SK-N-SH (cell line): ENCODE measurements around the gene KCNK17.
A peak's percentile ranks its signal among the peaks of the same experiment; 100 is the strongest.

ENCODE experiments used
- EZH2phosphoT487 ChIP-seq: fragments of 200-600 bp; sonication (generic); IDR thresholded peaks from 2 replicates; pipeline ENCODE4 v1.6.1; 2017; ENCODE audit warnings: low read depth, mixed run types, mild to moderate bottlenecking, antibody characterized with exemption, moderate library complexity, borderline replicate concordance
- FOSL2 ChIP-seq: IDR thresholded peaks from 2 replicates; pipeline ENCODE4 v1.4.0; 2012; ENCODE audit warnings: low read depth, mild to moderate bottlenecking, moderate library complexity, borderline replicate concordance
- GATA2 ChIP-seq: sonication (generic); formaldehyde crosslinking; IDR thresholded peaks from 2 replicates; pipeline ENCODE4 v1.5.0; 2020; ENCODE audit warnings: mild to moderate bottlenecking, missing genetic modification reagents
- MEF2A ChIP-seq: IDR thresholded peaks from 2 replicates; pipeline ENCODE4 v1.4.0; 2012; ENCODE audit warnings: low read depth, borderline replicate concordance
- POLR2AphosphoS5 ChIP-seq: IDR thresholded peaks from 2 replicates; pipeline ENCODE4 v1.6.1; 2012; ENCODE audit warnings: low read depth, low read length
- RAD21 ChIP-seq: IDR thresholded peaks from 2 replicates; pipeline ENCODE4 v1.6.1; 2012; ENCODE audit warnings: mild to moderate bottlenecking, low read length
- TAF1 ChIP-seq: IDR thresholded peaks from 2 replicates; pipeline ENCODE4 v1.6.1; 2012; ENCODE audit warnings: low read depth, mild to moderate bottlenecking, low read length, moderate library complexity, borderline replicate concordance
- TF ChIP-seq, protein P1 (sequence below): fragments of 200-600 bp; sonication (generic); IDR thresholded peaks from 2 replicates; pipeline ENCODE4 v1.6.1; 2017; ENCODE audit warnings: antibody characterized with exemption, mild to moderate bottlenecking, moderate library complexity
- TF ChIP-seq, protein P2 (sequence below): IDR thresholded peaks from 2 replicates; pipeline ENCODE4 v1.4.0; 2012; ENCODE audit warnings: low read depth
- TF ChIP-seq, protein P3 (sequence below): IDR thresholded peaks from 2 replicates; pipeline ENCODE4 v1.4.0; 2012; ENCODE audit warnings: low read depth, borderline replicate concordance
- TF ChIP-seq, protein P4 (sequence below): IDR thresholded peaks from 2 replicates; pipeline ENCODE4 v1.6.1; 2012; ENCODE audit warnings: mild to moderate bottlenecking, low read depth, low read length, moderate library complexity
- TF ChIP-seq, protein P5 (sequence below): IDR thresholded peaks from 2 replicates; pipeline ENCODE4 v1.4.0; 2012; ENCODE audit warnings: low read depth, borderline replicate concordance

DNA sequence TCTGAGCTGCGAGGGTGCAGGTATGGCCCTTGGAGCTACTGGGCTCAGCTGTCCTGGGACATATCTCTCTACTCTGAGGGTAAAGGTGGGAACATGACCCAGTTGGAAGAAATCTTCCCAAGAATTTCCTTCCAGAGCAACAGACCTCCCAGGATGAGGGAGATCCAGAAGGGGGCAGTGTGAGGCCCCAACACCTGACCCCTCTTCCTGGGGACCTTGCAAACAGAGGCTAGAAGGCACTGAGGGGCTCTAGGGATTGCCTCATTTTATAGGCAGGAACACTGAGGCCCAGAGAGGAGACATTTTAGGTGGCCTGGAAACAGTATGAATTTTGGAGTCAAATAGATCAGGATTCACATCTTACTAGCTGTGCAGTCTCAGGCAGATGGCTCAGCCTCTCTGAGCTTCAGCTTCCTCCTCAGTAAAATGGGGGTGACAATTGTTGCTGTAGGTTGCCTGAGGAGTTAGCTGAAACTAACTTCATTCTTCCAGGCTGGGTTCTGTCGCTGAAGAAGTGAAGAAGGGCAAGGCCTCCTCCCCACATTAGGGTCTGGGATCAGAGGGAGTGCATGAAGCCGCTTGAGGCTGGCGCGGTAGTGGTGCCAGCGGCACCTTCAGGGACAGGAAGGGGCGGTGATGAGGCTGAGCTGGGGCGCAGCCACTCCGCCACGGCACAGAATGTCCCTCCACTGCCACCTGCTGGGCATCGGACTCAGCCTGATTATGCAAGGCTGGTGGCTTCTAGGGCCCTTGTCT lies 11.4 kb downstream of the KCNK17 start:
- TF ChIP-seq EZH2phosphoT487 (no peak), POLR2AphosphoS5 (no peak), RAD21 (peak; percentile 92), MEF2A (no peak), FOSL2 (no peak), GATA2 (CRISPR knock-in tag) (no peak), TAF1 (no peak)
- TF ChIP-seq, protein P1, sequence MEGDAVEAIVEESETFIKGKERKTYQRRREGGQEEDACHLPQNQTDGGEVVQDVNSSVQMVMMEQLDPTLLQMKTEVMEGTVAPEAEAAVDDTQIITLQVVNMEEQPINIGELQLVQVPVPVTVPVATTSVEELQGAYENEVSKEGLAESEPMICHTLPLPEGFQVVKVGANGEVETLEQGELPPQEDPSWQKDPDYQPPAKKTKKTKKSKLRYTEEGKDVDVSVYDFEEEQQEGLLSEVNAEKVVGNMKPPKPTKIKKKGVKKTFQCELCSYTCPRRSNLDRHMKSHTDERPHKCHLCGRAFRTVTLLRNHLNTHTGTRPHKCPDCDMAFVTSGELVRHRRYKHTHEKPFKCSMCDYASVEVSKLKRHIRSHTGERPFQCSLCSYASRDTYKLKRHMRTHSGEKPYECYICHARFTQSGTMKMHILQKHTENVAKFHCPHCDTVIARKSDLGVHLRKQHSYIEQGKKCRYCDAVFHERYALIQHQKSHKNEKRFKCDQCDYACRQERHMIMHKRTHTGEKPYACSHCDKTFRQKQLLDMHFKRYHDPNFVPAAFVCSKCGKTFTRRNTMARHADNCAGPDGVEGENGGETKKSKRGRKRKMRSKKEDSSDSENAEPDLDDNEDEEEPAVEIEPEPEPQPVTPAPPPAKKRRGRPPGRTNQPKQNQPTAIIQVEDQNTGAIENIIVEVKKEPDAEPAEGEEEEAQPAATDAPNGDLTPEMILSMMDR: peak; percentile 76
- TF ChIP-seq, protein P2, sequence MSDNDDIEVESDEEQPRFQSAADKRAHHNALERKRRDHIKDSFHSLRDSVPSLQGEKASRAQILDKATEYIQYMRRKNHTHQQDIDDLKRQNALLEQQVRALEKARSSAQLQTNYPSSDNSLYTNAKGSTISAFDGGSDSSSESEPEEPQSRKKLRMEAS: no peak
- TF ChIP-seq, protein P3, sequence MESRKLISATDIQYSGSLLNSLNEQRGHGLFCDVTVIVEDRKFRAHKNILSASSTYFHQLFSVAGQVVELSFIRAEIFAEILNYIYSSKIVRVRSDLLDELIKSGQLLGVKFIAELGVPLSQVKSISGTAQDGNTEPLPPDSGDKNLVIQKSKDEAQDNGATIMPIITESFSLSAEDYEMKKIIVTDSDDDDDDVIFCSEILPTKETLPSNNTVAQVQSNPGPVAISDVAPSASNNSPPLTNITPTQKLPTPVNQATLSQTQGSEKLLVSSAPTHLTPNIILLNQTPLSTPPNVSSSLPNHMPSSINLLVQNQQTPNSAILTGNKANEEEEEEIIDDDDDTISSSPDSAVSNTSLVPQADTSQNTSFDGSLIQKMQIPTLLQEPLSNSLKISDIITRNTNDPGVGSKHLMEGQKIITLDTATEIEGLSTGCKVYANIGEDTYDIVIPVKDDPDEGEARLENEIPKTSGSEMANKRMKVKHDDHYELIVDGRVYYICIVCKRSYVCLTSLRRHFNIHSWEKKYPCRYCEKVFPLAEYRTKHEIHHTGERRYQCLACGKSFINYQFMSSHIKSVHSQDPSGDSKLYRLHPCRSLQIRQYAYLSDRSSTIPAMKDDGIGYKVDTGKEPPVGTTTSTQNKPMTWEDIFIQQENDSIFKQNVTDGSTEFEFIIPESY: no peak
- TF ChIP-seq, protein P4, sequence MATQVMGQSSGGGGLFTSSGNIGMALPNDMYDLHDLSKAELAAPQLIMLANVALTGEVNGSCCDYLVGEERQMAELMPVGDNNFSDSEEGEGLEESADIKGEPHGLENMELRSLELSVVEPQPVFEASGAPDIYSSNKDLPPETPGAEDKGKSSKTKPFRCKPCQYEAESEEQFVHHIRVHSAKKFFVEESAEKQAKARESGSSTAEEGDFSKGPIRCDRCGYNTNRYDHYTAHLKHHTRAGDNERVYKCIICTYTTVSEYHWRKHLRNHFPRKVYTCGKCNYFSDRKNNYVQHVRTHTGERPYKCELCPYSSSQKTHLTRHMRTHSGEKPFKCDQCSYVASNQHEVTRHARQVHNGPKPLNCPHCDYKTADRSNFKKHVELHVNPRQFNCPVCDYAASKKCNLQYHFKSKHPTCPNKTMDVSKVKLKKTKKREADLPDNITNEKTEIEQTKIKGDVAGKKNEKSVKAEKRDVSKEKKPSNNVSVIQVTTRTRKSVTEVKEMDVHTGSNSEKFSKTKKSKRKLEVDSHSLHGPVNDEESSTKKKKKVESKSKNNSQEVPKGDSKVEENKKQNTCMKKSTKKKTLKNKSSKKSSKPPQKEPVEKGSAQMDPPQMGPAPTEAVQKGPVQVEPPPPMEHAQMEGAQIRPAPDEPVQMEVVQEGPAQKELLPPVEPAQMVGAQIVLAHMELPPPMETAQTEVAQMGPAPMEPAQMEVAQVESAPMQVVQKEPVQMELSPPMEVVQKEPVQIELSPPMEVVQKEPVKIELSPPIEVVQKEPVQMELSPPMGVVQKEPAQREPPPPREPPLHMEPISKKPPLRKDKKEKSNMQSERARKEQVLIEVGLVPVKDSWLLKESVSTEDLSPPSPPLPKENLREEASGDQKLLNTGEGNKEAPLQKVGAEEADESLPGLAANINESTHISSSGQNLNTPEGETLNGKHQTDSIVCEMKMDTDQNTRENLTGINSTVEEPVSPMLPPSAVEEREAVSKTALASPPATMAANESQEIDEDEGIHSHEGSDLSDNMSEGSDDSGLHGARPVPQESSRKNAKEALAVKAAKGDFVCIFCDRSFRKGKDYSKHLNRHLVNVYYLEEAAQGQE: no peak
- TF ChIP-seq, protein P5, sequence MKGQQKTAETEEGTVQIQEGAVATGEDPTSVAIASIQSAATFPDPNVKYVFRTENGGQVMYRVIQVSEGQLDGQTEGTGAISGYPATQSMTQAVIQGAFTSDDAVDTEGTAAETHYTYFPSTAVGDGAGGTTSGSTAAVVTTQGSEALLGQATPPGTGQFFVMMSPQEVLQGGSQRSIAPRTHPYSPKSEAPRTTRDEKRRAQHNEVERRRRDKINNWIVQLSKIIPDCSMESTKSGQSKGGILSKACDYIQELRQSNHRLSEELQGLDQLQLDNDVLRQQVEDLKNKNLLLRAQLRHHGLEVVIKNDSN: no peak
